ENCODE measurements around the gene ANO9. TPM values are rescaled to one million over a fixed set of nuclear protein-coding genes. Genes with fewer than 3 reads are reported as not detected.

The ANO9 gene
- total and polyA plus RNA-seq, 12 donors = 0.07 to 2.9 (median 0.97) TPM; not detected in 5

- H3K9me3 ChIP-seq (replicated peaks in 1 of 3) = no peaks in the 10 kb centered on the region
- 77 to 90% (median 87%) methylated on average over 11 to 14 of the region's 14 CpGs for WGBS, 4 donors
- intact Hi-C loops (cut with DNase I) = no loop called here
- no peaks in the 10 kb centered on the region for H3K36me3 ChIP-seq (replicated peaks in 1 of 2)
- TF ChIP-seq POLR2A (IDR thresholded peaks at IDR 0.05) = no peak
- TF ChIP-seq CTCF (IDR thresholded peaks at IDR 0.05) = no peak
- no peaks in the 10 kb centered on the region for H3K4me1 ChIP-seq (replicated peaks in 1 of 2)
- no peak overlapping the region for H3K27ac ChIP-seq
- DNase-seq = no peak
- H3K4me3 ChIP-seq = no peak overlapping the region
- H3K27me3 ChIP-seq = no peaks in the 10 kb centered on the region
These were observed 58.4 kb downstream of the ANO9 start for GRCh38 chr11:383431-383830.

- WGBS, 4 donors = 63 to 69% (median 66%) methylated on average over 8 to 11 of the region's 11 CpGs
- intact Hi-C loops (cut with DNase I) = no loop called here
These were observed 59.7 kb downstream of the ANO9 start for GRCh38 chr11:382081-382629.

GRCh38 chr11:381501-382072, 60.2 kb downstream of the ANO9 start:
- H3K4me3 ChIP-seq = no peak overlapping the region
- no peak for DNase-seq
- TF ChIP-seq CTCF (IDR thresholded peaks at IDR 0.05) (no peak), POLR2A (IDR thresholded peaks at IDR 0.05) (no peak)
- H3K27ac ChIP-seq = no peak overlapping the region
- no peaks in the 10 kb centered on the region for H3K9me3 ChIP-seq (replicated peaks in 1 of 3)
- no peaks in the 10 kb centered on the region for H3K27me3 ChIP-seq
- no peaks in the 10 kb centered on the region for H3K36me3 ChIP-seq (replicated peaks in 1 of 2)
- 44 to 62% (median 57%) methylated on average over 7 to 30 of the region's 35 CpGs for WGBS, 4 donors
- intact Hi-C loops (cut with DNase I) = no loop called here
- H3K4me1 ChIP-seq (replicated peaks in 1 of 2) = no peaks in the 10 kb centered on the region

More at GRCh38 chr11:382081-382629, 59.7 kb downstream of the ANO9 start:
- Histone ChIP-seq H3K4me3 (no peak overlapping the region), H3K27ac (no peak overlapping the region), H3K9me3 (replicated peaks in 1 of 3) (no peaks in the 10 kb centered on the region), H3K27me3 (no peaks in the 10 kb centered on the region), H3K36me3 (replicated peaks in 1 of 2) (no peaks in the 10 kb centered on the region), H3K4me1 (replicated peaks in 1 of 2) (no peaks in the 10 kb centered on the region)
- no peak for DNase-seq
- no peak for TF ChIP-seq CTCF (IDR thresholded peaks at IDR 0.05)
- no peak for TF ChIP-seq POLR2A (IDR thresholded peaks at IDR 0.05)

- no peak for DNase-seq
- TF ChIP-seq POLR2A (IDR thresholded peaks at IDR 0.05) = no peak
- TF ChIP-seq CTCF (IDR thresholded peaks at IDR 0.05) = no peak
- 74 to 94% (median 87%) methylated on average over 4 to 14 of the region's 14 CpGs for WGBS, 4 donors
- Histone ChIP-seq H3K27ac (no peak overlapping the region), H3K27me3 (no peaks in the 10 kb centered on the region), H3K4me1 (replicated peaks in 1 of 2) (no peaks in the 10 kb centered on the region), H3K36me3 (replicated peaks in 1 of 2) (no peaks in the 10 kb centered on the region), H3K9me3 (replicated peaks in 1 of 3) (no peaks in the 10 kb centered on the region), H3K4me3 (no peak overlapping the region)
- intact Hi-C loops (cut with DNase I) = no loop called here
These were observed 60.8 kb downstream of the ANO9 start for GRCh38 chr11:380996-381395.
